ENCODE results near the gene PLCB1.

DNA sequence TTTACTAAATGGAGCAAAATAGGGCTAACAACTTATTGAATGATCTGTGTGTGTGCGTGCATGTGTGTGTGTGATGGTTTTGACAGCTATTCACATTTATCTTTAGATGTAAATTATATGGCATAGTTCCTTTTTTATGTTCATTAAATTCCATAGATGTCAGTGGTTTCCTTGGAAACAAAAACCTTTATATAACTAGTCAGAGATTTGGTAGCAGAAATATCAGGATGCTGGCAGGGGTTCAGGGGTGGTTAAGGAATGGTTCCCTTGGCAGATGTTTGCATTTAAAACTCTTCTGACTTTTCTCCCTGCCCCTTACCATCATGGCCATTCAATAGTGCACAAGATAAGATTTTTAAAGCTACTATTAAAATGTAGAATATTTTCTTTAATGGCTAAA is 256.6 kb downstream of the PLCB1 start:
- TF ChIP-seq CTCF (conservative IDR thresholded peaks at IDR 0.05; ENCODE audit: low read length) (no peak), EZH2phosphoT487 (IDR thresholded peaks at IDR 0.05; ENCODE audit: borderline replicate concordance) (no peak)
